Endometrial microvascular endothelial cells (primary cell): ENCODE measurements around the gene TRMT112. TPM values are rescaled to one million over a fixed set of nuclear protein-coding genes. Genes with fewer than 3 reads are reported as not detected.

Experiments used
- in situ Hi-C: cut with HindIII; loops from 2 replicates; pipeline ENCODE4 v1.10.0; 2017; ENCODE audit warnings: low sequenced_read_pairs, low pct_unique_long_range_greater_than_20kb; ENCODE audit errors: inconsistent ontology term
- total RNA-seq: library from RNA; depleted of rRNA; stranded (reverse); fragments of >200 nt; gene quantifications from one replicate; pipeline ENCODE4 v1.2.3, GENCODE V29; 2015; ENCODE audit errors: inconsistent ontology term

Gene TRMT112
- total RNA-seq, 1 donor from 2014 or later = 256 TPM

DNA sequence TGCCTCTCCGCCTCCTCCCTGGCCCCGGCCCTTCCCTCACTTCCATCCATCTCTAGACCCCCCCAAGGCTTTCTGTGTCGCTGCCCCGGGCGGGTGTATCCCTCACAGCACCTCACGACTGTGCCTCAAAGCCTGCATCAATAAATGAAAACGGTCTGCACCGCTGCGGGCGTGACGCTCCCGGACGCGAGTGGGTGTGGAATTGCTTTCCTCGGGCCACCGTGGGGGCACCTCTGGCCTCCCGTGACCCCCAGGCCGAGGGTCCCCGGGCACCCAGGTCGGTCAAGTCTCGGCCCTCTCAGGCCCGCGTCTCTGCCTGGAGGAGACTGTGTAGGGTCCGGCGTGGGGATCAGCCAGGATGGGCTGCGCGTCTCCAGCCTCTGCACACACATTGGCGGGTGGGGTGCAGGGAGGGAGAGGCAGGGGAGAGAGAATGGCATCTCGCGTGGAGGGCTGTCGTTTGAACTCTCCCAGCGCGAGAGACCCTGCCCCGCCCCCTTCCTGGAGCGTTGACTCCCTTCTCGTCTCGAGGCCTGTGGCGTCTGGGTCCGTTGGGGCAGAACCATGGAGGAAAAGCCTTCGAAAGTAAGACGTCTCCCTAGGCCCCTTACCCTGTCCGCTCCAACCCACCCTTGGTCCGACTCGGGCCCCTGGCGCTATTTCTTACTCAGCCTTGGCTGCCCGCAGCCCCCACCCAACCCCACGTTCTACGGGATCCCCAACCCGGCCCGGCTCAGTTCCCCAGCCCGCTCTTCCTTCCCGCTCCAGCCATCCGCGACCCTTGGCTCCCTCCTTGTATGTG, 17.3 kb downstream of the TRMT112 start, which contains the start of gene CATSPERZ:
CATSPERZ (plus strand) TSS at position 512 of the 802 bp plus-strand sequence; CDS start at position 565, 53 bp downstream.
- in situ Hi-C loops = no loop called here

DNA sequence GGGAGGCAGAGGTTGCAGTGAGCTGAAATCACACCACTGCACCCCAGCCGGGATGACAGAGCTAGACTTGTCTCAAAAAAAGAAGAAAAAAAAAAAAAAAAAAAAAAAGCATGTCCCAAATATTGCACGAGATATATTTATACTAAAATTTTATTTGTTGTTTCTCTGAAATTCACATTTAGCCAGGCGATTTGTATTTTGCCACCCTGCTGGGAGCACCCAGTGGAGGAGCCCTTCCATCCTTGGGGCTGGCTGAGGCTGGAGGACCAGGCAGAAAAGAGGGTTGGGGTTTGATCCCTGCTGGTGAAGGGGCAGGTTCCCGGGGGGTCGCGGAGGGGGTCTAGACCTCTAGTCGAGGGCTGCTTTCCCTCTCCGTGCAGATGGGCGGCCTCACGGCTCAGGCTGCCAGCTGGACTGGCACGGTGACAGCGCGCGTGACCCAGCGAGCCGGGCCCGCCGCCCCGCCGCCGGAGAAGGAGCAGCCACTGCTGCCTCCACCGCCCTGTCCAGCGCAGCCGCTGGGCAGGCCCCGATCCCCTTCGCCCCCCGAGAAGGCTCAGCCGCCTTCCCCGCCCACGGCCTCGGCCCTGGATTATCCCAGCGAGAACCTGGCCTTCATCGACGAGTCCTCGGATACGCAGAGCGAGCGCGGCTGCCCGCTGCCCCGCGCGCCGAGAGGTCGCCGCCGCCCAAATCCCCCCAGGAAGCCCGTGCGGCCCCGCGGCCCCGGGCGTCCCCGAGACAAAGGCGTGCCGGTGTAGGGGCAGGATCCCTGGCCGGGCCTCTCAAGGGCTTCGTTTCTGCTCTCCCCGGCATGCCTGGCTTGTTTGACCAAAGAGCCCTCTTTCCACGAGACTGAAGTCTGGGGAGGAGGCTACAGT, 18.2 kb downstream of the TRMT112 start:
- in situ Hi-C loops = no loop called here

GRCh38 chr11:64297699-64298358, 19.5 kb downstream of the TRMT112 start:
- in situ Hi-C loops = no loop called here

GRCh38 chr11:64296830-64297698, 20.3 kb downstream of the TRMT112 start:
- in situ Hi-C loops = no loop called here

DNA sequence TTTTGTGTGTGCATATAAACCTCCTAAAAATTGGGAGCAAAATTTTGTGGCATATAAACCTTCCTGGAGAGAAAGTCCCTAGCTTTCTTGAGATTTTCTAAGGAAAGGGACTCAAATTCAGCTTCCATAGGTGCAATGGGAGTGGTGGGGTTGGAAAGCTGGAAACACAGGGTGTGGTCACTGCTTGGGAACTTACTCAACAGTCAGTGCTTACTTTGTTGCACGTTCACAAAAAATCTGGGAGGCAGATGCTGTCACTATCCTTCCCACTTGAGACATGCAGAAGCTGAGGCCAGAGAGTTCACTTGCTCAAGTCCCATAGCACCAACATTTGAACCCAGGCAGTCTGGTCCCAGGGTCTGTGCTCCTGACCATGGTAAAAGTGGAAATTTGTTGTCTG, 21.1 kb downstream of the TRMT112 start:
- in situ Hi-C loops = no loop called here

DNA sequence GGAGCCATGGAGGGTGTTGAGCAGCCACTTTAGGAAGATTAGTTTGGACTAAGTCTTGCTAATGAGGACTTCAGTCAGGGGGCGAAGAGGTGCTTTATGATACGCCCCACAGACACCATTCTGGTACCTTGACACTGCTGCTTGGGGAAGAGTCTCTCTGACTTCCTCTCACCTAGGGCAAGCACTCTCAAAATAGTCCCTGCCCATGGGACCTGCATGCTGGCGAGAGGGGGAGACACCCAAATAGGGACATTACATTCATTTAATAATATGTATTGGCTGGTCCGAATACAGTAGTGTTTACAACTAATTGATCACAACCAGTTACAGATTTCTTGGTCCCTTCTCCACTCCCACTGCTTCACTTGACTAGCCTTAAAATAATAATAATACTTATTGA, 21.6 kb downstream of the TRMT112 start:
- in situ Hi-C loops = no loop called here

GRCh38 chr11:64294774-64295173, 22.6 kb downstream of the TRMT112 start:
- in situ Hi-C loops = no loop called here

GRCh38 chr11:64292460-64293254, 24.7 kb downstream of the TRMT112 start:
- in situ Hi-C loops = no loop called here

GRCh38 chr11:64291752-64292459, 25.5 kb downstream of the TRMT112 start:
- in situ Hi-C loops = no loop called here

- in situ Hi-C loops = no loop called here
Observed at GRCh38 chr11:64291262-64291751, 26.1 kb downstream of the TRMT112 start, which contains the start of gene KCNK4. Gene KCNK4, plus strand, starts transcription at chr11:64291302. Its CDS starts 1,717 bp downstream, at chr11:64293019.

GRCh38 chr11:64290352-64291261, 26.8 kb downstream of the TRMT112 start:
- in situ Hi-C loops = no loop called here

- in situ Hi-C loops = no loop called here
Observed at GRCh38 chr11:64289002-64289564, 28.3 kb downstream of the TRMT112 start.

DNA sequence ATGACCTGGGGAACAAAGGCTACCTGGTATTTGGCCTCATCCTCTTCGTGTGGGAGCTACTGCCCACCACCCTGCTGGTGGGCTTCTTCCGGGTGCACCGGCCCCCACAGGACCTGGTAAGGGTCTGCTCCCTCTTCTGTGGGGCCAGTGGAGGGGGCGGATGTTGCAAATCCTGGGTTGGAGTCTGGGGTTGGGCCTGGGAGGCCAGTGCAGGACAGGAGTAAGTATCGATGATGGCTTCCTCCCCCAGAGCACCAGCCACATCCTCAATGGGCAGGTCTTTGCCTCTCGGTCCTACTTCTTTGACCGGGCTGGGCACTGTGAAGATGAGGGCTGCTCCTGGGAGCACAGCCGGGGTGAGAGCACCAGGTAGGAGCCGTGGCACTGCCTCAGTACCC, 29.0 kb downstream of the TRMT112 start:
- in situ Hi-C loops = no loop called here

DNA sequence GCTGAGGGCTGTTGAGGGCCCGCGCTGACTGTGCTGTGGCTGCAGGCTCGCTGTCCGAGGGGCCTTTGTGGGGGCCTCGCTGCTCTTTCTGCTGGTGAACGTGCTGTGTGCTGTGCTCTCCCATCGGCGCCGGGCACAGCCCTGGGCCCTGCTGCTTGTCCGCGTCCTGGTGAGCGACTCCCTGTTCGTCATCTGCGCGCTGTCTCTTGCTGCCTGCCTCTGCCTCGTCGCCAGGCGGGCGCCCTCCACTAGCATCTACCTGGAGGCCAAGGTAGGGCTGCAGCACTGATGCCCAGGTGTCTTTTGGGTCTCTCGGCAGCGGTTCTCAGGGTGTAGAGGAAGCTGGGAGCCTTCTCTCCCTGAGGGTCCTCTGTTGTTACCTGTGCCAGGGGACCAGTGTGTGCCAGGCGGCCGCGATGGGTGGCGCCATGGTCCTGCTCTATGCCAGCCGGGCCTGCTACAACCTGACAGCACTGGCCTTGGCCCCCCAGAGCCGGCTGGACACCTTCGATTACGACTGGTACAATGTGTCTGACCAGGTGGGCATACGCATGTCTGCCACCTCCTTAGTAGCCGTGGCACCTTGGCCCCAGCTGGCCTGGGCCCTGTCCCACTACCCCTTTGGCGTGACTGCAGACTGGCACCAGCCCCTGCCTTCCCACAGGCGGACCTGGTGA, 29.5 kb downstream of the TRMT112 start:
- in situ Hi-C loops = no loop called here

DNA sequence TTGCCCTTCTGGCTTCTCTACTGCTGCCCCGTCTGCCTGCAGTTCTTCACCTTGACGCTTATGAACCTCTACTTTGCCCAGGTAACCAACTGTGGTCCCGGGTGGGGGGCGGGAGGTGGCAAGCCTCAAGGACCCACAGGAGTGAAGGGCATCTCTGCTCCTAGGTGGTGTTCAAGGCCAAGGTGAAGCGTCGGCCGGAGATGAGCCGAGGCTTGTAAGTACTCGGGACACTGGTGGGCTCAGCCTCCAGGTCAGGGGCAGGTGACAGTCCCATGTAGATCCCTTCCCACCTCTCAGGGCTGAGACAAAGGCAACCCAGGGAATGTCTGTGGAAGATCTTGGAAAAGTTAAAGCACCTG, 30.6 kb downstream of the TRMT112 start:
- in situ Hi-C loops = no loop called here
